Caco-2 (cell line): ENCODE data around the gene MEF2C. TPM values are rescaled to one million over a fixed set of nuclear protein-coding genes. Genes with fewer than 3 reads are reported as not detected.

ENCODE experiments used
- BruUV-seq: library from RNA; stranded (reverse); fragments of 400-500 nt; replicated peaks from 2 replicates; lab custom pipeline; 2021; lab: Mats Ljungman, UMichigan
- CTCF ChIA-PET: fragments of 300-600 bp; sonication (Branson Sonifier 250); formaldehyde crosslinking; loops from one replicate; lab custom pipeline; 2022; ENCODE audit warnings: antibody characterized with exemption; lab: Charles Lee
- POLR2A ChIA-PET: fragments of 300-600 bp; sonication (Branson Sonifier 250); formaldehyde crosslinking; loops from one replicate; lab custom pipeline; 2022; ENCODE audit warnings: antibody characterized with exemption; lab: Charles Lee
- DNase-seq, 2 experiments: peaks; one replicate each; pipeline versions ENCODE4 v3.0.0 to v3.0.0-alpha.2; 2020 to 2022
- H3K27me3 ChIP-seq: replicated peaks from 2 replicates; pipeline ENCODE4 v1.6.0; 2011; ENCODE audit warnings: low read length; ENCODE audit not compliant: control insufficient read depth, insufficient read depth
- H3K36me3 ChIP-seq: 2 replicates; pipeline ENCODE4 v1.5.1; 2011; ENCODE audit warnings: low read length; ENCODE audit not compliant: control insufficient read depth, insufficient read depth
- H3K4me1 ChIP-seq: fragments of 250-450 bp; sonication (Bioruptor Pico); 2 replicates; pipeline ENCODE4 v1.5.1; 2020; ENCODE audit warnings: mild to moderate bottlenecking
- H3K4me3 ChIP-seq: 2 replicates; pipeline ENCODE4 v1.5.1; 2011; ENCODE audit warnings: low read depth, mild to moderate bottlenecking, control low read depth, low read length
- H3K9me3 ChIP-seq: fragments of 250-450 bp; sonication (Bioruptor Pico); 2 replicates; pipeline ENCODE4 v1.5.1; 2020; ENCODE audit warnings: mild to moderate bottlenecking, moderate library complexity
- H3K27ac Mint-ChIP-seq: one replicate; pipeline ENCODE4 v1.8.0; 2022; ENCODE audit warnings: mixed read lengths; ENCODE audit not compliant: unreplicated experiment
- H3K27me3 Mint-ChIP-seq: one replicate; pipeline ENCODE4 v1.8.0; 2022; ENCODE audit warnings: mixed read lengths; ENCODE audit not compliant: insufficient read depth, unreplicated experiment
- H3K36me3 Mint-ChIP-seq: one replicate; pipeline ENCODE4 v1.8.0; 2022; ENCODE audit warnings: mild to moderate bottlenecking, mixed read lengths; ENCODE audit not compliant: insufficient read depth, unreplicated experiment
- H3K4me1 Mint-ChIP-seq: one replicate; pipeline ENCODE4 v1.8.0; 2022; ENCODE audit warnings: low read depth, mixed read lengths; ENCODE audit not compliant: unreplicated experiment
- H3K4me3 Mint-ChIP-seq: one replicate; pipeline ENCODE4 v1.8.0; 2022; ENCODE audit warnings: mild to moderate bottlenecking, moderate library complexity, mixed read lengths; ENCODE audit not compliant: unreplicated experiment
- H3K9me3 Mint-ChIP-seq: one replicate; pipeline ENCODE4 v1.8.0; 2022; ENCODE audit warnings: mixed read lengths; ENCODE audit not compliant: unreplicated experiment
- CTCF ChIP-seq, 2 experiments: fragments of 200-600 bp in 1 of 2; IDR thresholded peaks; 1 replicate in 1 of 2; 2 replicates in 1 of 2; pipeline versions ENCODE4 v1.5.1 to v1.8.0; 2011 to 2022; ENCODE audit warnings: antibody characterized with exemption in 1 of 2, control low read depth in 1 of 2, inconsistent platforms in 1 of 2, low read depth in 1 of 2, low read length in 1 of 2, mild to moderate bottlenecking in 1 of 2, moderate library complexity in 1 of 2; ENCODE audit not compliant: insufficient read depth in 1 of 2, severe bottlenecking in 1 of 2, unreplicated experiment in 1 of 2
- intact Hi-C: fragments of 100-400 bp; cut with micrococcal nuclease; formaldehyde crosslinking; loops from one replicate; pipeline ENCODE4 v1.10.0; 2022; ENCODE audit not compliant: unreplicated experiment
- total RNA-seq: library from RNA; stranded (reverse); gene quantifications from 2 replicates; pipeline ENCODE4 v1.2.3, GENCODE V29; 2022

The MEF2C gene
- total RNA-seq, 1 experiment from 2014 or later = 1.5 TPM

- no peak for TF ChIP-seq CTCF (IDR thresholded peaks at IDR 0.05; ENCODE audit: insufficient read depth in 1 of 2, low read depth in 1 of 2, low read length in 1 of 2, severe bottlenecking in 1 of 2, unreplicated experiment in 1 of 2)
- Histone ChIP-seq H3K4me3 (no peak overlapping the region), H3K4me1 (no peaks in the 10 kb centered on the region), H3K9me3 (no peaks in the 10 kb centered on the region), H3K27me3 (no peaks in the 10 kb centered on the region), H3K36me3 (no peaks in the 10 kb centered on the region)
- CTCF ChIA-PET = no interaction called here
- H3K27ac Mint-ChIP-seq = no peak overlapping the region
- POLR2A ChIA-PET = no interaction called here
- no peak overlapping the region for H3K4me3 Mint-ChIP-seq
- H3K27me3 Mint-ChIP-seq = no peaks in the 10 kb centered on the region
- no peak for DNase-seq
- H3K4me1 Mint-ChIP-seq = no peaks in the 10 kb centered on the region
- no peaks in the 10 kb centered on the region for H3K36me3 Mint-ChIP-seq
- intact Hi-C loops = no loop called here
- BruUV-seq = no TSS peak
- H3K9me3 Mint-ChIP-seq = no peaks in the 10 kb centered on the region
Measured at GRCh38 chr5:88840495-88840894, 42.5 kb downstream of the MEF2C start.

- Mint-ChIP-seq H3K4me1 (no peaks in the 10 kb centered on the region), H3K4me3 (no peak overlapping the region), H3K27me3 (no peaks in the 10 kb centered on the region), H3K27ac (no peak overlapping the region), H3K36me3 (no peaks in the 10 kb centered on the region), H3K9me3 (no peaks in the 10 kb centered on the region)
- no peaks in the 10 kb centered on the region for H3K9me3 ChIP-seq
- intact Hi-C loops = no loop called here
- no peak for DNase-seq
- H3K36me3 ChIP-seq = no peaks in the 10 kb centered on the region
- POLR2A ChIA-PET = no interaction called here
- no peak overlapping the region for H3K4me3 ChIP-seq
- no peak for TF ChIP-seq CTCF (IDR thresholded peaks at IDR 0.05; ENCODE audit: insufficient read depth in 1 of 2, low read depth in 1 of 2, low read length in 1 of 2, severe bottlenecking in 1 of 2, unreplicated experiment in 1 of 2)
- BruUV-seq = no TSS peak
- H3K27me3 ChIP-seq = no peaks in the 10 kb centered on the region
- CTCF ChIA-PET = interaction anchor here (0.6 kb wide), 1 partner anchor 80 kb away, joined by 3 read pairs; no protein-coding TSS in a partner anchor
- no peaks in the 10 kb centered on the region for H3K4me1 ChIP-seq
Measured at GRCh38 chr5:88839238-88839637, 43.7 kb downstream of the MEF2C start.

- no peak for DNase-seq
- H3K9me3 ChIP-seq = no peaks in the 10 kb centered on the region
- no peaks in the 10 kb centered on the region for H3K4me1 ChIP-seq
- no peak for TF ChIP-seq CTCF (IDR thresholded peaks at IDR 0.05; ENCODE audit: insufficient read depth in 1 of 2, low read depth in 1 of 2, low read length in 1 of 2, severe bottlenecking in 1 of 2, unreplicated experiment in 1 of 2)
- no peak overlapping the region for H3K27ac Mint-ChIP-seq
- no peaks in the 10 kb centered on the region for H3K27me3 Mint-ChIP-seq
- H3K36me3 Mint-ChIP-seq = no peaks in the 10 kb centered on the region
- no TSS peak for BruUV-seq
- no peaks in the 10 kb centered on the region for H3K4me1 Mint-ChIP-seq
- H3K4me3 Mint-ChIP-seq = no peak overlapping the region
- POLR2A ChIA-PET = no interaction called here
- CTCF ChIA-PET = interaction anchor here (0.6 kb wide), 1 partner anchor 80 kb away, joined by 3 read pairs; no protein-coding TSS in a partner anchor
- no peaks in the 10 kb centered on the region for H3K9me3 Mint-ChIP-seq
- H3K36me3 ChIP-seq = no peaks in the 10 kb centered on the region
- H3K4me3 ChIP-seq = no peak overlapping the region
- intact Hi-C loops = no loop called here
- H3K27me3 ChIP-seq = no peaks in the 10 kb centered on the region
Measured at GRCh38 chr5:88838500-88838899, 44.5 kb downstream of the MEF2C start.
